ENCODE measurements around the gene NCOA6.
"Not testable (repeated sequence)": the region's sequence is repeated elsewhere in the genome, so short reads cannot be mapped to it uniquely, and the experiment has no call there.

The NCOA6 gene

GRCh38 chr20:34817801-34818200 is 7.7 kb downstream of the NCOA6 start:
- no peak overlapping the region for H3K27ac ChIP-seq (replicated peaks)
- no peak for DNase-seq (ENCODE audit: low read depth in 1 of 2, low spot score in 1 of 2)
- H3K27me3 ChIP-seq (ENCODE audit: insufficient read depth, poor library complexity, severe bottlenecking) = no peaks in the 10 kb centered on the region
- no peak for TF ChIP-seq SPI1 (IDR thresholded peaks at IDR 0.05; ENCODE audit: borderline replicate concordance, low read depth)
- TF ChIP-seq POLR2AphosphoS5 (IDR thresholded peaks at IDR 0.05; ENCODE audit: low read depth) = no peak
- H3K4me3 ChIP-seq (replicated peaks; ENCODE audit: insufficient read depth, low read length) = no peak overlapping the region

GRCh38 chr20:34817072-34817471 is 8.4 kb downstream of the NCOA6 start:
- no peak for DNase-seq (ENCODE audit: low read depth in 1 of 2, low spot score in 1 of 2)
- no peaks in the 10 kb centered on the region for H3K27me3 ChIP-seq (ENCODE audit: insufficient read depth, poor library complexity, severe bottlenecking)
- H3K27ac ChIP-seq (replicated peaks) = no peak overlapping the region
- no peak overlapping the region for H3K4me3 ChIP-seq (replicated peaks; ENCODE audit: insufficient read depth, low read length)
- TF ChIP-seq GABPA (IDR thresholded peaks at IDR 0.05; ENCODE audit: low read depth) = no peak
- TF ChIP-seq, protein P1, sequence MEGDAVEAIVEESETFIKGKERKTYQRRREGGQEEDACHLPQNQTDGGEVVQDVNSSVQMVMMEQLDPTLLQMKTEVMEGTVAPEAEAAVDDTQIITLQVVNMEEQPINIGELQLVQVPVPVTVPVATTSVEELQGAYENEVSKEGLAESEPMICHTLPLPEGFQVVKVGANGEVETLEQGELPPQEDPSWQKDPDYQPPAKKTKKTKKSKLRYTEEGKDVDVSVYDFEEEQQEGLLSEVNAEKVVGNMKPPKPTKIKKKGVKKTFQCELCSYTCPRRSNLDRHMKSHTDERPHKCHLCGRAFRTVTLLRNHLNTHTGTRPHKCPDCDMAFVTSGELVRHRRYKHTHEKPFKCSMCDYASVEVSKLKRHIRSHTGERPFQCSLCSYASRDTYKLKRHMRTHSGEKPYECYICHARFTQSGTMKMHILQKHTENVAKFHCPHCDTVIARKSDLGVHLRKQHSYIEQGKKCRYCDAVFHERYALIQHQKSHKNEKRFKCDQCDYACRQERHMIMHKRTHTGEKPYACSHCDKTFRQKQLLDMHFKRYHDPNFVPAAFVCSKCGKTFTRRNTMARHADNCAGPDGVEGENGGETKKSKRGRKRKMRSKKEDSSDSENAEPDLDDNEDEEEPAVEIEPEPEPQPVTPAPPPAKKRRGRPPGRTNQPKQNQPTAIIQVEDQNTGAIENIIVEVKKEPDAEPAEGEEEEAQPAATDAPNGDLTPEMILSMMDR (IDR thresholded peaks at IDR 0.05; ENCODE audit: insufficient read depth, low read length) = no peak
- TF ChIP-seq, protein P2, sequence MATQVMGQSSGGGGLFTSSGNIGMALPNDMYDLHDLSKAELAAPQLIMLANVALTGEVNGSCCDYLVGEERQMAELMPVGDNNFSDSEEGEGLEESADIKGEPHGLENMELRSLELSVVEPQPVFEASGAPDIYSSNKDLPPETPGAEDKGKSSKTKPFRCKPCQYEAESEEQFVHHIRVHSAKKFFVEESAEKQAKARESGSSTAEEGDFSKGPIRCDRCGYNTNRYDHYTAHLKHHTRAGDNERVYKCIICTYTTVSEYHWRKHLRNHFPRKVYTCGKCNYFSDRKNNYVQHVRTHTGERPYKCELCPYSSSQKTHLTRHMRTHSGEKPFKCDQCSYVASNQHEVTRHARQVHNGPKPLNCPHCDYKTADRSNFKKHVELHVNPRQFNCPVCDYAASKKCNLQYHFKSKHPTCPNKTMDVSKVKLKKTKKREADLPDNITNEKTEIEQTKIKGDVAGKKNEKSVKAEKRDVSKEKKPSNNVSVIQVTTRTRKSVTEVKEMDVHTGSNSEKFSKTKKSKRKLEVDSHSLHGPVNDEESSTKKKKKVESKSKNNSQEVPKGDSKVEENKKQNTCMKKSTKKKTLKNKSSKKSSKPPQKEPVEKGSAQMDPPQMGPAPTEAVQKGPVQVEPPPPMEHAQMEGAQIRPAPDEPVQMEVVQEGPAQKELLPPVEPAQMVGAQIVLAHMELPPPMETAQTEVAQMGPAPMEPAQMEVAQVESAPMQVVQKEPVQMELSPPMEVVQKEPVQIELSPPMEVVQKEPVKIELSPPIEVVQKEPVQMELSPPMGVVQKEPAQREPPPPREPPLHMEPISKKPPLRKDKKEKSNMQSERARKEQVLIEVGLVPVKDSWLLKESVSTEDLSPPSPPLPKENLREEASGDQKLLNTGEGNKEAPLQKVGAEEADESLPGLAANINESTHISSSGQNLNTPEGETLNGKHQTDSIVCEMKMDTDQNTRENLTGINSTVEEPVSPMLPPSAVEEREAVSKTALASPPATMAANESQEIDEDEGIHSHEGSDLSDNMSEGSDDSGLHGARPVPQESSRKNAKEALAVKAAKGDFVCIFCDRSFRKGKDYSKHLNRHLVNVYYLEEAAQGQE (IDR thresholded peaks at IDR 0.05; ENCODE audit: insufficient replicate concordance, low read depth) = no peak
- no peak for TF ChIP-seq POLR2AphosphoS5 (IDR thresholded peaks at IDR 0.05; ENCODE audit: low read depth)
- TF ChIP-seq SPI1 (IDR thresholded peaks at IDR 0.05; ENCODE audit: borderline replicate concordance, low read depth) = no peak

DNA sequence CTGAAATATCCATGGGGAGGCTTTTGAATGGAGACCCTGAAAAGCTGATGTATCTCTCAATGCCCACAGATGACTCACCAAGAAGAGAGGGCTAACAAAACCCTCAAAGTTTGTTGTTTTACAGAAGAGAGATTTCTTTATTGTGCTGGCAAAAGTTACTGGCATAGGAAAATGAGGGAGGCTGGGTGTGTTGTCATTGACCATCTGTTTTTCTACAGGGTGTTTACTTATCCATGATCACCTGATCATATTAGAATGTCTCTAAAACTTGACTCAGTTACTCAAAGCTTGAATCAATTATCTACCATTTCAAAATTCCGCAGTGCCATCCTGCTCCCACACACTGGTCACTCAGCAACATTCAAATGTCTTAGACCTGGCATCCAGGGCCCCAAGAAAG is 9.8 kb downstream of the NCOA6 start:
- DNase-seq (ENCODE audit: low read depth in 1 of 2, low spot score in 1 of 2) = no peak
- no peak overlapping the region for H3K4me3 ChIP-seq (replicated peaks; ENCODE audit: insufficient read depth, low read length)
- no peak overlapping the region for H3K27ac ChIP-seq (replicated peaks)
- H3K27me3 ChIP-seq (ENCODE audit: insufficient read depth, poor library complexity, severe bottlenecking) = no peaks in the 10 kb centered on the region
- TF ChIP-seq, protein P1 (IDR thresholded peaks at IDR 0.05; ENCODE audit: insufficient read depth, low read length) = no peak
- TF ChIP-seq, protein P2 (IDR thresholded peaks at IDR 0.05; ENCODE audit: insufficient replicate concordance, low read depth) = no peak

GRCh38 chr20:34808583-34808982 is 16.9 kb downstream of the NCOA6 start:
- no peak overlapping the region for H3K4me3 ChIP-seq (replicated peaks; ENCODE audit: insufficient read depth, low read length)

GRCh38 chr20:34807944-34808465 is 17.4 kb downstream of the NCOA6 start:
- H3K4me3 ChIP-seq (replicated peaks; ENCODE audit: insufficient read depth, low read length); H3K27me3 ChIP-seq (ENCODE audit: insufficient read depth, poor library complexity, severe bottlenecking); H3K27ac ChIP-seq (replicated peaks); DNase-seq (ENCODE audit: low read depth in 1 of 2, low spot score in 1 of 2): not testable (repeated sequence)

More at GRCh38 chr20:34808583-34808982, 16.9 kb downstream of the NCOA6 start:
- no peak overlapping the region for H3K27ac ChIP-seq (replicated peaks)
- TF ChIP-seq, protein P1 (IDR thresholded peaks at IDR 0.05; ENCODE audit: insufficient read depth, low read length) = no peak
- TF ChIP-seq GABPA (IDR thresholded peaks at IDR 0.05; ENCODE audit: low read depth) (no peak), POLR2AphosphoS5 (IDR thresholded peaks at IDR 0.05; ENCODE audit: low read depth) (no peak), SPI1 (IDR thresholded peaks at IDR 0.05; ENCODE audit: borderline replicate concordance, low read depth) (no peak)
- TF ChIP-seq, protein P2 (IDR thresholded peaks at IDR 0.05; ENCODE audit: insufficient replicate concordance, low read depth) = no peak
- DNase-seq (ENCODE audit: low read depth in 1 of 2, low spot score in 1 of 2) = no peak
- no peaks in the 10 kb centered on the region for H3K27me3 ChIP-seq (ENCODE audit: insufficient read depth, poor library complexity, severe bottlenecking)

All from HL-60 (cell line).